ENCODE measurements around the gene CRACR2B.

The CRACR2B gene

GRCh38 chr11:842370-843002, 14.8 kb downstream of the CRACR2B start, which contains the start of the genes POLR2L and TSPAN4 (continued):
- TF ChIP-seq ZNF214 (tag by site-specific recombination; IDR thresholded peaks at IDR 0.05; ENCODE audit: borderline replicate concordance) (no peak), OVOL3 (tag by site-specific recombination; IDR thresholded peaks at IDR 0.05) (no peak), ZNF626 (tag by site-specific recombination; IDR thresholded peaks at IDR 0.05) (no peak), ELK4 (IDR thresholded peaks at IDR 0.05; ENCODE audit: borderline replicate concordance, low read depth, low read length) (no peak), ZNF660 (tag by site-specific recombination; IDR thresholded peaks at IDR 0.05) (peak; percentile 82), ZNF10 (tag by site-specific recombination; IDR thresholded peaks at IDR 0.05) (no peak), ZNF426 (tag by site-specific recombination; IDR thresholded peaks at IDR 0.05) (no peak), SP7 (tag by site-specific recombination; IDR thresholded peaks at IDR 0.05) (no peak), ZNF677 (tag by site-specific recombination; IDR thresholded peaks at IDR 0.05) (no peak), ZNF544 (tag by site-specific recombination; IDR thresholded peaks at IDR 0.05) (no peak), ZBTB6 (tag by site-specific recombination; IDR thresholded peaks at IDR 0.05) (peak; percentile 32; the same call in 1 of the 2 replicates), ZNF768 (tag by site-specific recombination; IDR thresholded peaks at IDR 0.05) (no peak), ZNF529 (tag by site-specific recombination; IDR thresholded peaks at IDR 0.05; ENCODE audit: insufficient replicate concordance) (no peak), ZNF280D (tag by site-specific recombination; IDR thresholded peaks at IDR 0.05) (no peak), ZNF302 (tag by site-specific recombination; IDR thresholded peaks at IDR 0.05; ENCODE audit: low read depth) (no peak), ZSCAN5A (tag by site-specific recombination; IDR thresholded peaks at IDR 0.05) (peak; percentile 59; the same call in 1 of the 2 replicates), ZNF398 (tag by site-specific recombination; IDR thresholded peaks at IDR 0.05) (no peak; the same call in 1 of the 2 replicates), ZNF174 (tag by site-specific recombination; IDR thresholded peaks at IDR 0.05) (no peak), ZNF76 (tag by site-specific recombination; IDR thresholded peaks at IDR 0.05; ENCODE audit: borderline replicate concordance, low read depth) (peak; percentile 73), KLF16 (tag by site-specific recombination; IDR thresholded peaks at IDR 0.05) (no peak; the same call in 1 of the 2 replicates), ZNF341 (tag by site-specific recombination; IDR thresholded peaks at IDR 0.05; ENCODE audit: low read depth) (no peak), ZNF248 (tag by site-specific recombination; IDR thresholded peaks at IDR 0.05) (no peak), HOXC10 (CRISPR knock-in tag; IDR thresholded peaks at IDR 0.05) (no peak), ZNF394 (tag by site-specific recombination; IDR thresholded peaks at IDR 0.05; ENCODE audit: borderline replicate concordance) (no peak), ZNF549 (tag by site-specific recombination; IDR thresholded peaks at IDR 0.05) (no peak), ZNF221 (tag by site-specific recombination; IDR thresholded peaks at IDR 0.05; ENCODE audit: borderline replicate concordance) (no peak), ZNF292 (tag by site-specific recombination; IDR thresholded peaks at IDR 0.05; ENCODE audit: borderline replicate concordance, low read depth) (no peak), KLF9 (tag by site-specific recombination; IDR thresholded peaks at IDR 0.05; ENCODE audit: low read depth) (no peak; the same call in 1 of the 2 replicates), ZNF324 (tag by site-specific recombination; IDR thresholded peaks at IDR 0.05) (no peak), ZBTB1 (tag by site-specific recombination; IDR thresholded peaks at IDR 0.05) (no peak), ZNF350 (tag by site-specific recombination; IDR thresholded peaks at IDR 0.05) (no peak)

All from HEK293 (cell line).